Retinal pigment epithelial cell (primary cell): ENCODE measurements around the gene XKR7.
A peak's percentile ranks its signal among the peaks of the same experiment; 100 is the strongest.

Experiments used
- DNase-seq: peaks from one replicate; pipeline ENCODE4 v3.0.0-alpha.2; 2010; ENCODE audit warnings: low read depth
- H3K4me3 ChIP-seq: 2 replicates; pipeline ENCODE4 v1.5.1; 2011; ENCODE audit warnings: mild to moderate bottlenecking, low read length, control low read depth, moderate library complexity
- CTCF ChIP-seq: conservative IDR thresholded peaks from 2 replicates; pipeline ENCODE4 v1.5.1; 2011; ENCODE audit warnings: low read depth, low read length, control low read depth, inconsistent platforms

The XKR7 gene

DNA sequence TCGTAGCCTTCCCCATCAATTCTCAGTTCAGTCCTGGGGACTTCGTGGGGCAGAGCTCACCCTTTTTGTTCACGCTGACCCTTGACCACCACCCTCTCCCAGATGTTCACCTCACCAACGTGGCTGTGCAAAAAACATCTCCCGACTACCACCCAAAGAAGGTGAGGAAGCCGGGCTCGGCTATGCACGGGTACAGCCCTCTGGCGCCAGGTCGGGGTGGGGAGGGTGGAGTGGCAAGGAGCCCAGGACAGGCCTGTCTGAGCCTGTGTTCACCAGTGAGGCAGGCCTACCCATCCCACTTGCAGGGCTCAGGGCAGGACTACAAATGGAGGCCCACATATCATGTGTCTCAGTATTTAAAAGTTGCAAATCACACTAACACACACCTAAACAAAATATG, 34.3 kb upstream of the XKR7 start:
- H3K4me3 ChIP-seq, result no peak overlapping the region
- no peak for DNase-seq
- no peak for TF ChIP-seq CTCF

GRCh38 chr20:31934491-31934890, 33.5 kb upstream of the XKR7 start:
- DNase-seq, result no peak
- H3K4me3 ChIP-seq, result no peak overlapping the region
- TF ChIP-seq CTCF, result no peak

GRCh38 chr20:31934968-31935764, 32.8 kb upstream of the XKR7 start:
- peak; percentile 14 for TF ChIP-seq CTCF
- DNase-seq, result no peak
- H3K4me3 ChIP-seq, result no peak overlapping the region

GRCh38 chr20:31936420-31936819, 31.5 kb upstream of the XKR7 start:
- no peak for DNase-seq
- TF ChIP-seq CTCF, result no peak
- H3K4me3 ChIP-seq, result no peak overlapping the region

DNA sequence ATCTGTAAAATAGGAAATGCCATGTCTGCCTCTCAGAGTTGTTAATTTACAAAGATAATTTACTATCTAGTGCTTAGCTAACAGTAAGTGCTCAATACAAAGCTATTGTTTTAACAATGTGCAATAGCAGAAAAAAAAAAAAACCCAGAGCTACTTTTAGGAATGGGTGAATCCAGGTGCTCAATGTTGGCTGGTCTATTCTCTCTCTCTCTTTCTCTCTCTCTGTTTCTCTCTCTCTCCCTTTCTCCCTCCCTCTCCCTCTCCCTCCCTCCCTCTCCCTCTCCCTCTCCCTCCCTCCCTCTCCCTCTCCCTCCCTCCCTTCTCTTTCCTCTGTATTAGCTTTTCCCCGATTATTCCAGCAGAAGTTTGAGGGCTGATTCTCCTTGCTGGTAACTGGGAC, 30.1 kb upstream of the XKR7 start:
- no peak for TF ChIP-seq CTCF
- no peak for DNase-seq
- H3K4me3 ChIP-seq, result no peak overlapping the region

DNA sequence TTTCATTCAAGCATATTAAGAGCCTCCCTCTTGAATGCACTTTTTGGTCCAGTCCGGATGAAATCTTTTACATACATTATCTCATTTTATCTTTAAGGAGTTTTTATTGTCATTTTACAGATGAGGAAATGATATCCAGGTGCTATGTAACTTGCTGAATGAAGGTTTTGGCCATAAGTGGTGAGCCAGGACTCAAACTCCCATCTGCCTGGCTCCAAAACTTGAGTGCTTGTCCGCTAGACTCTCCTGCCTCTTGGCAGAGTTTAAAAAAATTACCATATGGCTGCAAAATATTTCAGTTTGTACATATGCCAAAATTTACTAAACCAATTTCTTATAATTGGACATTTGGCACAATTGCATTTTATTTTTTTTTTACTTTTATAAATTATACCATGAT, 28.3 kb upstream of the XKR7 start:
- H3K4me3 ChIP-seq, result no peak overlapping the region
- no peak for DNase-seq
- no peak for TF ChIP-seq CTCF

DNA sequence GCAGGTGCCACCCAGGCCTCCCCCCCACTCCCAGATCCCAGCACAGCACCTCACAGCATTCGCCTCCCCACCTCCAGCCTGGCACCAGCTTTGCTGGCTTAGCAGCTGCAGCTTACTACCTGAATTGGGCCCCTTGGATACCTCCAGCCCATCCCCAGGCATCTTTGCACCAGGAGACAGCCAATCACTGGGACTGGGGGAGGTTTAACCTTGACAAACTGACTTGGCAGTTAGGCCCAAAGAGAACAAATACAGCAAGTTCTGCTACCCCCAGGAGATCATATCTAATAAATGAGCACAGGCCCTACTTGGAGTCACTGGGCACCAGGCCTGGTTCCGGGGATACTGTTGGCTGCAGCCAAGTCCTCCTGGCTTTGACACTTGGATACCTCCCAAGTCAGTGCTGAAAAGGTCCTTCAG, 24.9 kb upstream of the XKR7 start:
- no peak overlapping the region for H3K4me3 ChIP-seq
- TF ChIP-seq CTCF, result no peak
- no peak for DNase-seq
